ENCODE results near the gene EPM2AIP1.

DNA sequence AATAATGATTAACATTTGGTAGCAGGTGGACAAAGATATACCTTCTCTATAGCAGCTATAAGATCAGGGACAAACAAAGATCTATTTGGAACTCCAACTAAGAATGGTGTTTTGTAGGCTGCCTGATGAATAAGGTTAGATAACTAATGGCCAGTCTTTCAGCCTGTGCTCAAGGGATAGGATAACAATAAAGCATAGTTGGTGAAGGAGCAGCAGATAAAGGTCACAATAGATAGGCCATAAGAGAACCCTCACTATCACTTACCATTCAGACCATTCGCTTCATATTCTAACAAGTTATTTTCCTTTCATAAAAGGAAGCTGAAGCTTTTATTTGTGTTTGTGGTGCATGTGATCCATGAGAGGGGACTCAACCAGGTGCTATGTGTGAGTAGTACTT is 19.8 kb downstream of the EPM2AIP1 start:
- TF ChIP-seq, protein P1, sequence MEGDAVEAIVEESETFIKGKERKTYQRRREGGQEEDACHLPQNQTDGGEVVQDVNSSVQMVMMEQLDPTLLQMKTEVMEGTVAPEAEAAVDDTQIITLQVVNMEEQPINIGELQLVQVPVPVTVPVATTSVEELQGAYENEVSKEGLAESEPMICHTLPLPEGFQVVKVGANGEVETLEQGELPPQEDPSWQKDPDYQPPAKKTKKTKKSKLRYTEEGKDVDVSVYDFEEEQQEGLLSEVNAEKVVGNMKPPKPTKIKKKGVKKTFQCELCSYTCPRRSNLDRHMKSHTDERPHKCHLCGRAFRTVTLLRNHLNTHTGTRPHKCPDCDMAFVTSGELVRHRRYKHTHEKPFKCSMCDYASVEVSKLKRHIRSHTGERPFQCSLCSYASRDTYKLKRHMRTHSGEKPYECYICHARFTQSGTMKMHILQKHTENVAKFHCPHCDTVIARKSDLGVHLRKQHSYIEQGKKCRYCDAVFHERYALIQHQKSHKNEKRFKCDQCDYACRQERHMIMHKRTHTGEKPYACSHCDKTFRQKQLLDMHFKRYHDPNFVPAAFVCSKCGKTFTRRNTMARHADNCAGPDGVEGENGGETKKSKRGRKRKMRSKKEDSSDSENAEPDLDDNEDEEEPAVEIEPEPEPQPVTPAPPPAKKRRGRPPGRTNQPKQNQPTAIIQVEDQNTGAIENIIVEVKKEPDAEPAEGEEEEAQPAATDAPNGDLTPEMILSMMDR (conservative IDR thresholded peaks at IDR 0.05; ENCODE audit: low read depth, low read length), result no peak
- TF ChIP-seq EZH2 (IDR thresholded peaks at IDR 0.05; ENCODE audit: low read length, unreplicated experiment) (no peak), EZH2phosphoT487 (IDR thresholded peaks at IDR 0.05; ENCODE audit: borderline replicate concordance, low read length) (no peak)
